ENCODE measurements around the gene SLC36A1.
"Not testable (repeated sequence)": the region's sequence is repeated elsewhere in the genome, so short reads cannot be mapped to it uniquely, and the experiment has no call there.

The SLC36A1 gene

GRCh38 chr5:151447174-151448037 is at the start of gene SLC36A1:
SLC36A1 (plus strand) TSS chr5:151447603; CDS start chr5:151458793, 11,190 bp downstream.
- peak; percentile 91 for DNase-seq

- no peak for DNase-seq
Measured at GRCh38 chr5:151405334-151406160, 41.9 kb upstream of the SLC36A1 start.

- DNase-seq, result no peak
Measured at GRCh38 chr5:151406322-151406947, 41.0 kb upstream of the SLC36A1 start.

GRCh38 chr5:151408591-151409230 is 38.7 kb upstream of the SLC36A1 start:
- DNase-seq, result no peak

GRCh38 chr5:151413800-151414199 is 33.6 kb upstream of the SLC36A1 start:
- DNase-seq, result no peak

- DNase-seq, result no peak
Measured at GRCh38 chr5:151414536-151414935, 32.9 kb upstream of the SLC36A1 start.

GRCh38 chr5:151417712-151418111 is 29.7 kb upstream of the SLC36A1 start:
- DNase-seq, result no peak

- no peak for DNase-seq
Measured at GRCh38 chr5:151420127-151420526, 27.3 kb upstream of the SLC36A1 start.

- DNase-seq, result no peak
Measured at GRCh38 chr5:151424892-151425523, 22.4 kb upstream of the SLC36A1 start.

GRCh38 chr5:151426347-151426746 is 21.1 kb upstream of the SLC36A1 start:
- DNase-seq, result not testable (repeated sequence)

GRCh38 chr5:151427258-151427657 is 20.1 kb upstream of the SLC36A1 start:
- DNase-seq, result no peak

- DNase-seq, result no peak
Measured at GRCh38 chr5:151430731-151431130, 16.7 kb upstream of the SLC36A1 start.

GRCh38 chr5:151431666-151432065 is 15.7 kb upstream of the SLC36A1 start:
- DNase-seq, result no peak

- DNase-seq, result no peak
Measured at GRCh38 chr5:151432210-151432609, 15.2 kb upstream of the SLC36A1 start.

- DNase-seq, result no peak
Measured at GRCh38 chr5:151434570-151435237, 12.7 kb upstream of the SLC36A1 start.

- peak; percentile 39 for DNase-seq
Measured at GRCh38 chr5:151448038-151448985, 909 bp downstream of the SLC36A1 start.

GRCh38 chr5:151449297-151449696 is 1.9 kb downstream of the SLC36A1 start:
- no peak for DNase-seq

- DNase-seq, result no peak
Measured at GRCh38 chr5:151449839-151450238, 2.4 kb downstream of the SLC36A1 start.

GRCh38 chr5:151450605-151451004 is 3.2 kb downstream of the SLC36A1 start:
- DNase-seq, result no peak

Measured in activated T-cell treated with anti-CD3 and anti-CD28 coated beads, Interleukin-2, amount 50 U/mL, for 1 hour (primary cell).